ENCODE results near the gene REV3L.

REV3L gene

GRCh38 chr6:111502154-111502553 lies 19.1 kb upstream of the REV3L start:
- Histone ChIP-seq H3K4me3 (ENCODE audit: insufficient read depth, low read depth, low read length, poor library complexity, severe bottlenecking) (no peak overlapping the region), H3K9me3 (ENCODE audit: control insufficient read depth, low read length) (no peaks in the 10 kb centered on the region), H3K4me1 (ENCODE audit: control insufficient read depth, insufficient read depth, low read length, poor library complexity, severe bottlenecking) (no peaks in the 10 kb centered on the region), H3K27ac (ENCODE audit: insufficient read depth, low read length, poor library complexity, severe bottlenecking) (no peak overlapping the region), H3K36me3 (ENCODE audit: control insufficient read depth, insufficient read depth, low read length) (no peaks in the 10 kb centered on the region), H3K27me3 (replicated peaks; ENCODE audit: control insufficient read depth, insufficient read depth, low read length, poor library complexity, severe bottlenecking) (no peaks in the 10 kb centered on the region)
- no peak for DNase-seq

GRCh38 chr6:111499269-111499793 lies 16.3 kb upstream of the REV3L start:
- Histone ChIP-seq H3K4me3 (ENCODE audit: insufficient read depth, low read depth, low read length, poor library complexity, severe bottlenecking) (no peak overlapping the region), H3K27ac (ENCODE audit: insufficient read depth, low read length, poor library complexity, severe bottlenecking) (no peak overlapping the region), H3K9me3 (ENCODE audit: control insufficient read depth, low read length) (no peaks in the 10 kb centered on the region), H3K4me1 (ENCODE audit: control insufficient read depth, insufficient read depth, low read length, poor library complexity, severe bottlenecking) (no peaks in the 10 kb centered on the region), H3K27me3 (replicated peaks; ENCODE audit: control insufficient read depth, insufficient read depth, low read length, poor library complexity, severe bottlenecking) (no peaks in the 10 kb centered on the region), H3K36me3 (ENCODE audit: control insufficient read depth, insufficient read depth, low read length) (no peaks in the 10 kb centered on the region)
- no peak for DNase-seq

GRCh38 chr6:111494951-111495635 lies 12.1 kb upstream of the REV3L start:
- no peaks in the 10 kb centered on the region for H3K9me3 ChIP-seq (ENCODE audit: control insufficient read depth, low read length)
- no peaks in the 10 kb centered on the region for H3K4me1 ChIP-seq (ENCODE audit: control insufficient read depth, insufficient read depth, low read length, poor library complexity, severe bottlenecking)
- DNase-seq = no peak
- no peak overlapping the region for H3K4me3 ChIP-seq (ENCODE audit: insufficient read depth, low read depth, low read length, poor library complexity, severe bottlenecking)
- H3K27ac ChIP-seq (ENCODE audit: insufficient read depth, low read length, poor library complexity, severe bottlenecking) = no peak overlapping the region
- no peaks in the 10 kb centered on the region for H3K36me3 ChIP-seq (ENCODE audit: control insufficient read depth, insufficient read depth, low read length)
- no peaks in the 10 kb centered on the region for H3K27me3 ChIP-seq (replicated peaks; ENCODE audit: control insufficient read depth, insufficient read depth, low read length, poor library complexity, severe bottlenecking)

DNA sequence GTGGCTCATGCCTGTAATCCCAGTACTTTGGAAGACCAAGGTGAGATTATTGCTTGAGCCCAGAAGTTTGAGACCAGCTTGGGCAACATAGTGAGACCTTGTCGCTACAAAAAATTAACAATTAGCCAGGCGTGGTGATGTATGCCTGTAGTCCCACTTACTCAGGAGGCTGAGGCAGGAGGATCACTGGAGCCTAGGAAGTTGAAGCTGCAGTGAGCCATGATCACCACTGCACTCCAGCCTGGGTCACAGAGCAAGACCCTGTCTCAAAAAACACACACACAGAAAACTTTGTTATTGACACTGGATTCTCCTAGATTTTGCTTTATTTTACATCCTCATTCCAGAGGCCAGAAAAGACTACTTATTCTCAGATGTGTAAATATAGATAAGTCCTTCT lies 9.5 kb upstream of the REV3L start:
- Histone ChIP-seq H3K4me1 (ENCODE audit: control insufficient read depth, insufficient read depth, low read length, poor library complexity, severe bottlenecking) (peaks cover 5% of the 10 kb centered on the region), H3K27ac (ENCODE audit: insufficient read depth, low read length, poor library complexity, severe bottlenecking) (no peak overlapping the region), H3K36me3 (ENCODE audit: control insufficient read depth, insufficient read depth, low read length) (no peaks in the 10 kb centered on the region), H3K9me3 (ENCODE audit: control insufficient read depth, low read length) (no peaks in the 10 kb centered on the region), H3K4me3 (ENCODE audit: insufficient read depth, low read depth, low read length, poor library complexity, severe bottlenecking) (no peak overlapping the region), H3K27me3 (replicated peaks; ENCODE audit: control insufficient read depth, insufficient read depth, low read length, poor library complexity, severe bottlenecking) (no peaks in the 10 kb centered on the region)
- no peak for DNase-seq

DNA sequence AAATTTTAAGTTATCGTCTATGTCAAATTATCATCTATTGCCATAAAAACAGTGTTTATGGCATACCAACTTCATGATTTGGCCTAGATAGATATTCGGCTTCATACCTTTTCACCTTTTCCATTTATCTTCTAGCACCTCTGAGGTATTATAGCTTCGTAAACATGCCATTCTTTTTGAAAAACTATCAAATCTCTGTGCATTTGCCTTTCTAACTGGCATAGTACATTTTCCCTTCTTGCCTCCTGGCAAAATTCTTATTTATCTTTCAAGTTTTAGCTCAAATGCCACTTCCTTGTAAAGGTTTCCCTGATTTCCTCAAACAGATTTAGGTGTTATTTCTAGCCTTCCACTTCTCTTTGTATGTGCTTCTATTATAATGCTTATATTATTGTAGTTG lies 7.0 kb upstream of the REV3L start:
- H3K4me1 ChIP-seq (ENCODE audit: control insufficient read depth, insufficient read depth, low read length, poor library complexity, severe bottlenecking) = peaks cover 5% of the 10 kb centered on the region
- H3K27me3 ChIP-seq (replicated peaks; ENCODE audit: control insufficient read depth, insufficient read depth, low read length, poor library complexity, severe bottlenecking) = no peaks in the 10 kb centered on the region
- DNase-seq = no peak
- no peak overlapping the region for H3K4me3 ChIP-seq (ENCODE audit: insufficient read depth, low read depth, low read length, poor library complexity, severe bottlenecking)
- no peaks in the 10 kb centered on the region for H3K36me3 ChIP-seq (ENCODE audit: control insufficient read depth, insufficient read depth, low read length)
- H3K27ac ChIP-seq (ENCODE audit: insufficient read depth, low read length, poor library complexity, severe bottlenecking) = no peak overlapping the region
- no peaks in the 10 kb centered on the region for H3K9me3 ChIP-seq (ENCODE audit: control insufficient read depth, low read length)

DNA sequence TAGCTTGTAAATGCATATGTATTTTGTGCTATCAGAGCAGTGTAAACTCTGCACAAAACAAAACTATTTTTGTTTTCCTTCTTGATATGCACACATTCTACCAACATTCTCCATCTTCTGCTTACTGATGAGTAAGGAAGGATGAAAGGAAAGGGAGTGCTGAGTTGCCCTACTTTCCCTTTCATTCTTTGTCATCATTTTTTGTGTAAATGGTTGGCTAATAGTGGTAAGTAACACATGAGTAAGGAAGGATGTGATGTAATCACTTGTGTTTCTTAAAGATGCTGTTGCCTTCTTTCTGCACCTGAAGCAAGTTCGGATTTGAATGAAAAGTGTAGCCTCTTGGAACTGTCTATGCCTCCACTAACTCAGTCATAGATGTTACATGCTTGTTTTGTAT lies 4.6 kb upstream of the REV3L start:
- Histone ChIP-seq H3K9me3 (ENCODE audit: control insufficient read depth, low read length) (no peaks in the 10 kb centered on the region), H3K4me1 (ENCODE audit: control insufficient read depth, insufficient read depth, low read length, poor library complexity, severe bottlenecking) (peaks cover 9% of the 10 kb centered on the region), H3K36me3 (ENCODE audit: control insufficient read depth, insufficient read depth, low read length) (no peaks in the 10 kb centered on the region), H3K27me3 (replicated peaks; ENCODE audit: control insufficient read depth, insufficient read depth, low read length, poor library complexity, severe bottlenecking) (no peaks in the 10 kb centered on the region), H3K27ac (ENCODE audit: insufficient read depth, low read length, poor library complexity, severe bottlenecking) (peak overlapping the region; percentile 18), H3K4me3 (ENCODE audit: insufficient read depth, low read depth, low read length, poor library complexity, severe bottlenecking) (no peak overlapping the region)
- no peak for DNase-seq

DNA sequence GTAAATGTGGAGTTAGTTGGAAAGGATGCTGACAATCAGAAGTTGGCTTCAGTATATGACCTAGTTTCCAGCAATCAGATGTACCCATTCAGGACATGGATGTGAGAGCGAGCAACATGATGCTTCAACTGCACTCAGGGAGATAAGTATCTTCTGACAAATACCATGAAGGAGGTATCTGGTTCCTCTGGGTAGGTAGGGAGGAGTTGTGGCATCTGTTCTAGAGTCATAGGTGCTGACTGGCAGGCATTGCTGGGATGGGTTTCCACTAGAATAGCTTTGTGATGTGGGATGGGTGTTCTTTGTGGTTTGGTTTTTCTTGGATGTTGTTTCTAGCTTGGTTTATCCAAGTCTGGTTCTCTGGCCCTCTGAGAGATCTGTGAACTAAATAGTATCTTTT lies 3.9 kb upstream of the REV3L start:
- Histone ChIP-seq H3K36me3 (ENCODE audit: control insufficient read depth, insufficient read depth, low read length) (no peaks in the 10 kb centered on the region), H3K4me3 (ENCODE audit: insufficient read depth, low read depth, low read length, poor library complexity, severe bottlenecking) (no peak overlapping the region), H3K27ac (ENCODE audit: insufficient read depth, low read length, poor library complexity, severe bottlenecking) (peak overlapping the region; percentile 10), H3K9me3 (ENCODE audit: control insufficient read depth, low read length) (no peaks in the 10 kb centered on the region), H3K4me1 (ENCODE audit: control insufficient read depth, insufficient read depth, low read length, poor library complexity, severe bottlenecking) (peaks cover 9% of the 10 kb centered on the region), H3K27me3 (replicated peaks; ENCODE audit: control insufficient read depth, insufficient read depth, low read length, poor library complexity, severe bottlenecking) (no peaks in the 10 kb centered on the region)
- DNase-seq = peak in 2 of 3 donors; percentile 12

DNA sequence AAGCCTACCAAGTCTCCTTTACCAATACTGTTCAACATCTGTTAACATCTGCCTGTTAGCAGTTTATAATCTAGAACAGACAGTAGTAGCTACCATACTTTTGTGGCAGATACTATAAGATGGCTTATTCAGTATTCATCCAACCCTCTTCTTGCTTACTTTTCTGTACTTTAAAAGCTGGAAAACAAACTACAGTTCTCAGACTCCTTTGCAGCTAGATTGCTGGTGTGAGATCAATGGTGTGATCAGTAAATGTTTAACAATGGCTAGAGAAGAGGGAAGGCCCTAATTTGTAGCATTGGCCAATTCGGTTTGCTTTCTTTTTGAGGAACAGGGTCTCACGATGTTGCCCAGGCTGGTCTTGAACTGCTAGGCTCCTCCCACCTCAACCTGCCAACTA lies 3.5 kb upstream of the REV3L start:
- H3K4me3 ChIP-seq (ENCODE audit: insufficient read depth, low read depth, low read length, poor library complexity, severe bottlenecking) = no peak overlapping the region
- DNase-seq = no peak
- peak overlapping the region; percentile 10 for H3K27ac ChIP-seq (ENCODE audit: insufficient read depth, low read length, poor library complexity, severe bottlenecking)
- no peaks in the 10 kb centered on the region for H3K27me3 ChIP-seq (replicated peaks; ENCODE audit: control insufficient read depth, insufficient read depth, low read length, poor library complexity, severe bottlenecking)
- peaks cover 9% of the 10 kb centered on the region for H3K4me1 ChIP-seq (ENCODE audit: control insufficient read depth, insufficient read depth, low read length, poor library complexity, severe bottlenecking)
- no peaks in the 10 kb centered on the region for H3K9me3 ChIP-seq (ENCODE audit: control insufficient read depth, low read length)
- H3K36me3 ChIP-seq (ENCODE audit: control insufficient read depth, insufficient read depth, low read length) = no peaks in the 10 kb centered on the region

DNA sequence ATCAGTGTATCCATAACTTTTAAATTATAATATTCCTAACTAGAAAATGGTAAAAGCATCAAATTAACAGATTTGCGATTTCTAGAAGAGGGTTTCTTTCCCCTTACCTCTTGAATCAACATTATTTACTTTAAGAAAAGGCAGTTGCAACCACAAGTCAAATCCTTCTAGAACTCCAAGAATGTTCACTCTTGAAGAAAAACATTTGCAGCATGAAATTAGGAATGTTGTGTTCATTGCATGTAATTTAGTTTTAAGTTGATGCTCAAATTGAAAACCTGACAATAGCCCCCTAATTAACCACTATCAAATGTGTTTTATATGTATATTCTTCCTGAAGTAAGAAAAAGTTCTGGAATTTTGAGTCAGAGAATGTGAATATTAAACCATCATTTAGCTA lies 2.3 kb upstream of the REV3L start:
- no peak overlapping the region for H3K4me3 ChIP-seq (ENCODE audit: insufficient read depth, low read depth, low read length, poor library complexity, severe bottlenecking)
- H3K27ac ChIP-seq (ENCODE audit: insufficient read depth, low read length, poor library complexity, severe bottlenecking) = no peak overlapping the region
- H3K36me3 ChIP-seq (ENCODE audit: control insufficient read depth, insufficient read depth, low read length) = no peaks in the 10 kb centered on the region
- H3K27me3 ChIP-seq (replicated peaks; ENCODE audit: control insufficient read depth, insufficient read depth, low read length, poor library complexity, severe bottlenecking) = no peaks in the 10 kb centered on the region
- no peaks in the 10 kb centered on the region for H3K9me3 ChIP-seq (ENCODE audit: control insufficient read depth, low read length)
- DNase-seq = no peak
- peaks cover 15% of the 10 kb centered on the region for H3K4me1 ChIP-seq (ENCODE audit: control insufficient read depth, insufficient read depth, low read length, poor library complexity, severe bottlenecking)

DNA sequence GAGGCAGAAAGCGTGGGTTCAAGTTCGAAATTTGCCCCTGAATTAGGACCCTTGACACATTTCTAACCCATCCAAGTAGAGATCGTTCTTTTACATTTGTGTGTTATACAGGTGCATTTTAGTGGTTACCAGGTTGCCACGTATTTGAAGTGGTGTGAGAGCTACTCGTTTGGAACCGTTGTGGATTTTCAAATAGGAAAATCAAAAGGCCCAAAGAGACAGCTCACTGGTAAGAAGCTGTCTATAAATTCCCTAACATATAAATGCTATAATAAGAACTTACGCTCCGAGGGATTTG lies 1.6 kb upstream of the REV3L start:
- H3K36me3 ChIP-seq (ENCODE audit: control insufficient read depth, insufficient read depth, low read length) = no peaks in the 10 kb centered on the region
- H3K4me1 ChIP-seq (ENCODE audit: control insufficient read depth, insufficient read depth, low read length, poor library complexity, severe bottlenecking) = peaks cover 15% of the 10 kb centered on the region
- no peak for DNase-seq
- H3K27ac ChIP-seq (ENCODE audit: insufficient read depth, low read length, poor library complexity, severe bottlenecking) = peak overlapping the region; percentile 98
- peak overlapping the region; percentile 97 for H3K4me3 ChIP-seq (ENCODE audit: insufficient read depth, low read depth, low read length, poor library complexity, severe bottlenecking)
- H3K27me3 ChIP-seq (replicated peaks; ENCODE audit: control insufficient read depth, insufficient read depth, low read length, poor library complexity, severe bottlenecking) = no peaks in the 10 kb centered on the region
- no peaks in the 10 kb centered on the region for H3K9me3 ChIP-seq (ENCODE audit: control insufficient read depth, low read length)
